Stimulated activated memory B cell treated with anti-CD40 and anti-IgM and Interleukin-4, amounts not matched to agents 10 μg/mL and 1 μg/mL and 100 μg/mL, for 72 hours (primary cell): ENCODE data around the gene AGBL1.
A peak's percentile ranks its signal among the peaks of the same experiment; 100 is the strongest.

Experiments
- ATAC-seq: fragments of 150-1000 bp; cut with Tn5 transposase; 2 replicates; pipeline ENCODE4 v1.10.0; 2021
- H3K27ac Mint-ChIP-seq: one replicate; pipeline ENCODE4 v1.8.0; 2022; ENCODE audit warnings: mild to moderate bottlenecking, mixed read lengths
- H3K27me3 Mint-ChIP-seq: one replicate; pipeline ENCODE4 v1.8.0; 2022; ENCODE audit warnings: mixed read lengths
- H3K36me3 Mint-ChIP-seq: one replicate; pipeline ENCODE4 v1.8.0; 2022; ENCODE audit warnings: mixed read lengths
- H3K4me1 Mint-ChIP-seq: one replicate; pipeline ENCODE4 v1.8.0; 2022; ENCODE audit warnings: mixed read lengths
- H3K4me3 Mint-ChIP-seq: one replicate; pipeline ENCODE4 v1.8.0; 2022; ENCODE audit warnings: mild to moderate bottlenecking, moderate library complexity, mixed read lengths
- H3K9me3 Mint-ChIP-seq: one replicate; pipeline ENCODE4 v1.8.0; 2022; ENCODE audit warnings: mixed read lengths

AGBL1 gene

GRCh38 chr15:86624261-86625036 is 544.8 kb downstream of the AGBL1 start:
- Mint-ChIP-seq H3K4me1 (no peaks in the 10 kb centered on the region), H3K27ac (no peak overlapping the region), H3K9me3 (no peaks in the 10 kb centered on the region), H3K4me3 (no peak overlapping the region), H3K27me3 (no peaks in the 10 kb centered on the region), H3K36me3 (no peaks in the 10 kb centered on the region)
- peak; percentile 75 for ATAC-seq

- Mint-ChIP-seq H3K27me3 (no peaks in the 10 kb centered on the region), H3K4me1 (no peaks in the 10 kb centered on the region), H3K9me3 (no peaks in the 10 kb centered on the region), H3K36me3 (no peaks in the 10 kb centered on the region), H3K27ac (no peak overlapping the region), H3K4me3 (no peak overlapping the region)
- ATAC-seq, result no peak
These were observed 550.0 kb downstream of the AGBL1 start for GRCh38 chr15:86629409-86630356.

GRCh38 chr15:86630946-86631345 is 551.3 kb downstream of the AGBL1 start:
- H3K27me3 Mint-ChIP-seq, result no peaks in the 10 kb centered on the region
- no peaks in the 10 kb centered on the region for H3K4me1 Mint-ChIP-seq
- no peak overlapping the region for H3K27ac Mint-ChIP-seq
- H3K4me3 Mint-ChIP-seq, result no peak overlapping the region
- no peaks in the 10 kb centered on the region for H3K9me3 Mint-ChIP-seq
- no peak for ATAC-seq
- H3K36me3 Mint-ChIP-seq, result no peaks in the 10 kb centered on the region

GRCh38 chr15:86634146-86634545 is 554.5 kb downstream of the AGBL1 start:
- ATAC-seq, result no peak
- Mint-ChIP-seq H3K36me3 (no peaks in the 10 kb centered on the region), H3K9me3 (peaks cover 5% of the 10 kb centered on the region), H3K27ac (no peak overlapping the region), H3K4me1 (no peaks in the 10 kb centered on the region), H3K4me3 (no peak overlapping the region), H3K27me3 (no peaks in the 10 kb centered on the region)

GRCh38 chr15:86634992-86635638 is 555.4 kb downstream of the AGBL1 start:
- ATAC-seq, result no peak
- Mint-ChIP-seq H3K4me3 (no peak overlapping the region), H3K36me3 (no peaks in the 10 kb centered on the region), H3K9me3 (peaks cover 5% of the 10 kb centered on the region), H3K27ac (no peak overlapping the region), H3K4me1 (no peaks in the 10 kb centered on the region), H3K27me3 (no peaks in the 10 kb centered on the region)

GRCh38 chr15:86644339-86644738 is 564.7 kb downstream of the AGBL1 start:
- no peaks in the 10 kb centered on the region for H3K4me1 Mint-ChIP-seq
- no peak for ATAC-seq
- H3K27me3 Mint-ChIP-seq, result no peaks in the 10 kb centered on the region
- no peak overlapping the region for H3K4me3 Mint-ChIP-seq
- no peaks in the 10 kb centered on the region for H3K36me3 Mint-ChIP-seq
- H3K9me3 Mint-ChIP-seq, result no peaks in the 10 kb centered on the region
- no peak overlapping the region for H3K27ac Mint-ChIP-seq

- ATAC-seq, result no peak
- no peaks in the 10 kb centered on the region for H3K9me3 Mint-ChIP-seq
- no peak overlapping the region for H3K27ac Mint-ChIP-seq
- H3K4me1 Mint-ChIP-seq, result no peaks in the 10 kb centered on the region
- H3K27me3 Mint-ChIP-seq, result no peaks in the 10 kb centered on the region
- H3K36me3 Mint-ChIP-seq, result no peaks in the 10 kb centered on the region
- no peak overlapping the region for H3K4me3 Mint-ChIP-seq
These were observed 566.3 kb downstream of the AGBL1 start for GRCh38 chr15:86645925-86646500.

GRCh38 chr15:86647810-86648440 is 568.3 kb downstream of the AGBL1 start:
- H3K27ac Mint-ChIP-seq, result no peak overlapping the region
- no peaks in the 10 kb centered on the region for H3K4me1 Mint-ChIP-seq
- no peaks in the 10 kb centered on the region for H3K36me3 Mint-ChIP-seq
- H3K9me3 Mint-ChIP-seq, result no peaks in the 10 kb centered on the region
- no peak overlapping the region for H3K4me3 Mint-ChIP-seq
- no peak for ATAC-seq
- H3K27me3 Mint-ChIP-seq, result no peaks in the 10 kb centered on the region

- no peaks in the 10 kb centered on the region for H3K9me3 Mint-ChIP-seq
- H3K4me3 Mint-ChIP-seq, result no peak overlapping the region
- H3K27ac Mint-ChIP-seq, result no peak overlapping the region
- no peak for ATAC-seq
- H3K36me3 Mint-ChIP-seq, result no peaks in the 10 kb centered on the region
- H3K4me1 Mint-ChIP-seq, result peaks cover 13% of the 10 kb centered on the region
- no peaks in the 10 kb centered on the region for H3K27me3 Mint-ChIP-seq
These were observed 569.6 kb downstream of the AGBL1 start for GRCh38 chr15:86649277-86649676.

- no peaks in the 10 kb centered on the region for H3K36me3 Mint-ChIP-seq
- peaks cover 14% of the 10 kb centered on the region for H3K4me1 Mint-ChIP-seq
- H3K4me3 Mint-ChIP-seq, result peak overlapping the region; percentile 38
- H3K27ac Mint-ChIP-seq, result no peak overlapping the region
- no peak for ATAC-seq
- no peaks in the 10 kb centered on the region for H3K27me3 Mint-ChIP-seq
- H3K9me3 Mint-ChIP-seq, result no peaks in the 10 kb centered on the region
These were observed 570.4 kb downstream of the AGBL1 start for GRCh38 chr15:86650094-86650493.

- Mint-ChIP-seq H3K9me3 (no peaks in the 10 kb centered on the region), H3K27ac (no peak overlapping the region), H3K36me3 (no peaks in the 10 kb centered on the region), H3K27me3 (no peaks in the 10 kb centered on the region), H3K4me3 (no peak overlapping the region), H3K4me1 (peaks cover 14% of the 10 kb centered on the region)
- ATAC-seq, result no peak
These were observed 573.9 kb downstream of the AGBL1 start for GRCh38 chr15:86653344-86654197.

GRCh38 chr15:86654501-86654900 is 574.8 kb downstream of the AGBL1 start:
- peaks cover 14% of the 10 kb centered on the region for H3K4me1 Mint-ChIP-seq
- H3K36me3 Mint-ChIP-seq, result no peaks in the 10 kb centered on the region
- H3K4me3 Mint-ChIP-seq, result no peak overlapping the region
- no peaks in the 10 kb centered on the region for H3K9me3 Mint-ChIP-seq
- H3K27ac Mint-ChIP-seq, result no peak overlapping the region
- no peaks in the 10 kb centered on the region for H3K27me3 Mint-ChIP-seq
- ATAC-seq, result no peak

- no peaks in the 10 kb centered on the region for H3K27me3 Mint-ChIP-seq
- H3K4me3 Mint-ChIP-seq, result no peak overlapping the region
- no peaks in the 10 kb centered on the region for H3K9me3 Mint-ChIP-seq
- peaks cover 14% of the 10 kb centered on the region for H3K4me1 Mint-ChIP-seq
- H3K36me3 Mint-ChIP-seq, result no peaks in the 10 kb centered on the region
- no peak overlapping the region for H3K27ac Mint-ChIP-seq
- no peak for ATAC-seq
These were observed 577.6 kb downstream of the AGBL1 start for GRCh38 chr15:86657305-86657704.
